Measurements from ENCODE around the gene TMEM18. TPM values are rescaled to one million over a fixed set of nuclear protein-coding genes. Genes with fewer than 3 reads are reported as not detected.
A peak's percentile ranks its signal among the peaks of the same experiment; 100 is the strongest.

Gene TMEM18
- polyA plus RNA-seq, 1 donor from 2014 or later, result 58.6 TPM

DNA sequence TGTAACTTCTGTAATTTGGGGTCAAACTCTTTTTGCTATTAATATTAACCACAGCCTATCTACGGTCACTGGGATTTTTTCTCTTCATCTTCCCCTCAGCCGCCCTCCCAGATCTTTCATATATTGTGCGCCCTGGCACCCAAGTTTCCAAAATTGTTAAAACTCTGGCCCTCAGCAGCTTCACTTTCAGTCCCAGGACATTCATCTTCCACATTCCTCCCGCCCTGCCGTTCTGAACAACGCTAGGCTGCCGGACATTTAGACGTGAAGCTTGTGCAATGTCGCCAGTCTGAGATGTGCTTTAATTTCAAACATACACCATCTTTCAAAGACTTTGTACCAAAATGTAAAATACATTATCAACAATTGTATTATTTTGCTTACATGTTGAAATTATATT is 1.8 kb upstream of the TMEM18 start:
- H4K20me1 ChIP-seq (ENCODE audit: insufficient read depth), result no peaks in the 10 kb centered on the region
- H3K9me2 ChIP-seq (ENCODE audit: insufficient read depth, low read length), result no peaks in the 10 kb centered on the region
- TF ChIP-seq MXI1 (conservative IDR thresholded peaks at IDR 0.05; ENCODE audit: poor library complexity, severe bottlenecking) (no peak), POLR2AphosphoS5 (IDR thresholded peaks at IDR 0.05) (no peak), EP300 (conservative IDR thresholded peaks at IDR 0.05; ENCODE audit: poor library complexity, severe bottlenecking) (no peak), EZH2 (IDR thresholded peaks at IDR 0.05; ENCODE audit: borderline replicate concordance, insufficient read depth, low read length, poor library complexity, severe bottlenecking) (no peak), SMC3 (conservative IDR thresholded peaks at IDR 0.05; ENCODE audit: poor library complexity) (no peak)
- H2AFZ ChIP-seq (ENCODE audit: low read depth, low read length), result no peak overlapping the region
- no peaks in the 10 kb centered on the region for H3K79me2 ChIP-seq (replicated peaks; ENCODE audit: insufficient read depth, low read length)
- H3K9me3 ChIP-seq (ENCODE audit: low read length), result no peaks in the 10 kb centered on the region
- H3F3A ChIP-seq (ENCODE audit: insufficient read depth, low read length, poor library complexity, severe bottlenecking), result no peaks in the 10 kb centered on the region
- H3K27ac ChIP-seq (ENCODE audit: low read length), result no peak overlapping the region
- H3K27me3 ChIP-seq (ENCODE audit: insufficient read depth, low read depth, low read length), result no peaks in the 10 kb centered on the region
- H3K36me3 ChIP-seq (ENCODE audit: insufficient read depth, low read length), result no peaks in the 10 kb centered on the region
- H3K4me3 ChIP-seq (ENCODE audit: low read length), result no peak overlapping the region
- H3K4me2 ChIP-seq (ENCODE audit: low read length), result no peak overlapping the region
- H3K9ac ChIP-seq (ENCODE audit: low read length), result no peak overlapping the region

DNA sequence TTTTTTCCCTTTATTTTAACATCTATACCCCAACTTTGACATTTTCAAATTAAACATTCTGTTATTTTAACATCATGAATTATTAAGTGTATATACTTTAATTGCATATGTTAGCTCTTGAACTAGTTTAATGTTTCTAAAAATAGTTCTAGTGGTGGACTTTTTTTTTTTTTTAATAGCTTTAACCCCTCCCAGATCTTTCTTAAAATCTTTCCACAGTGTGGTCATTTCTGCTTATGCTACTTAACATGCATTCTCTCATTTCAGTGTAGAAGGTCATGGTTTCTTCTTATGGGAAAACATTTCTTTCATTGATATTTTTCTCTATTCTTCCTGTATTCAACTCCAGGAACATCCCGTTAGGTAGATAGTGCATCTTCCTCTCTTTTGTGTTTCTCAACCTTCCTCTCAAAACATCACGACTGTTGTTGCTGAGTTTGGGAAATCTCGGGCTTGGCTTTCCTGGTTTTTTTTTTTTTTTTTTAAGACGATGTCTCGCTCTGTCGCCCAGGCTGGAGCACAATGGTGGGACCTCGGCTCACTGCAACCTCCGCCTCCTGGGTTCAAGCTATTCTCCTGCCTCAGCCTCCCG is 849 bp upstream of the TMEM18 start:
- Histone ChIP-seq H2AFZ (ENCODE audit: low read depth, low read length) (peak overlapping the region; percentile 83), H3K4me2 (ENCODE audit: low read length) (peak overlapping the region; percentile 43), H3K27ac (ENCODE audit: low read length) (peak overlapping the region; percentile 95), H3K9ac (ENCODE audit: low read length) (peak overlapping the region; percentile 97), H3K9me3 (ENCODE audit: low read length) (no peaks in the 10 kb centered on the region), H3K9me2 (ENCODE audit: insufficient read depth, low read length) (no peaks in the 10 kb centered on the region), H3K27me3 (ENCODE audit: insufficient read depth, low read depth, low read length) (no peaks in the 10 kb centered on the region), H3K79me2 (replicated peaks; ENCODE audit: insufficient read depth, low read length) (no peaks in the 10 kb centered on the region), H3K4me3 (ENCODE audit: low read length) (peak overlapping the region; percentile 84), H4K20me1 (ENCODE audit: insufficient read depth) (no peaks in the 10 kb centered on the region), H3K36me3 (ENCODE audit: insufficient read depth, low read length) (no peaks in the 10 kb centered on the region), H3F3A (ENCODE audit: insufficient read depth, low read length, poor library complexity, severe bottlenecking) (no peaks in the 10 kb centered on the region)
- TF ChIP-seq EP300 (conservative IDR thresholded peaks at IDR 0.05; ENCODE audit: poor library complexity, severe bottlenecking) (no peak), EZH2 (IDR thresholded peaks at IDR 0.05; ENCODE audit: borderline replicate concordance, insufficient read depth, low read length, poor library complexity, severe bottlenecking) (no peak), POLR2AphosphoS5 (IDR thresholded peaks at IDR 0.05) (no peak), RAD21 (conservative IDR thresholded peaks at IDR 0.05) (no peak), SMC3 (conservative IDR thresholded peaks at IDR 0.05; ENCODE audit: poor library complexity) (no peak), TAF1 (IDR thresholded peaks at IDR 0.05; ENCODE audit: low read depth) (no peak), MXI1 (conservative IDR thresholded peaks at IDR 0.05; ENCODE audit: poor library complexity, severe bottlenecking) (no peak)
- TF ChIP-seq, protein P1, sequence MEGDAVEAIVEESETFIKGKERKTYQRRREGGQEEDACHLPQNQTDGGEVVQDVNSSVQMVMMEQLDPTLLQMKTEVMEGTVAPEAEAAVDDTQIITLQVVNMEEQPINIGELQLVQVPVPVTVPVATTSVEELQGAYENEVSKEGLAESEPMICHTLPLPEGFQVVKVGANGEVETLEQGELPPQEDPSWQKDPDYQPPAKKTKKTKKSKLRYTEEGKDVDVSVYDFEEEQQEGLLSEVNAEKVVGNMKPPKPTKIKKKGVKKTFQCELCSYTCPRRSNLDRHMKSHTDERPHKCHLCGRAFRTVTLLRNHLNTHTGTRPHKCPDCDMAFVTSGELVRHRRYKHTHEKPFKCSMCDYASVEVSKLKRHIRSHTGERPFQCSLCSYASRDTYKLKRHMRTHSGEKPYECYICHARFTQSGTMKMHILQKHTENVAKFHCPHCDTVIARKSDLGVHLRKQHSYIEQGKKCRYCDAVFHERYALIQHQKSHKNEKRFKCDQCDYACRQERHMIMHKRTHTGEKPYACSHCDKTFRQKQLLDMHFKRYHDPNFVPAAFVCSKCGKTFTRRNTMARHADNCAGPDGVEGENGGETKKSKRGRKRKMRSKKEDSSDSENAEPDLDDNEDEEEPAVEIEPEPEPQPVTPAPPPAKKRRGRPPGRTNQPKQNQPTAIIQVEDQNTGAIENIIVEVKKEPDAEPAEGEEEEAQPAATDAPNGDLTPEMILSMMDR (IDR thresholded peaks at IDR 0.05; ENCODE audit: poor library complexity, severe bottlenecking), result no peak
- TF ChIP-seq, protein P2, sequence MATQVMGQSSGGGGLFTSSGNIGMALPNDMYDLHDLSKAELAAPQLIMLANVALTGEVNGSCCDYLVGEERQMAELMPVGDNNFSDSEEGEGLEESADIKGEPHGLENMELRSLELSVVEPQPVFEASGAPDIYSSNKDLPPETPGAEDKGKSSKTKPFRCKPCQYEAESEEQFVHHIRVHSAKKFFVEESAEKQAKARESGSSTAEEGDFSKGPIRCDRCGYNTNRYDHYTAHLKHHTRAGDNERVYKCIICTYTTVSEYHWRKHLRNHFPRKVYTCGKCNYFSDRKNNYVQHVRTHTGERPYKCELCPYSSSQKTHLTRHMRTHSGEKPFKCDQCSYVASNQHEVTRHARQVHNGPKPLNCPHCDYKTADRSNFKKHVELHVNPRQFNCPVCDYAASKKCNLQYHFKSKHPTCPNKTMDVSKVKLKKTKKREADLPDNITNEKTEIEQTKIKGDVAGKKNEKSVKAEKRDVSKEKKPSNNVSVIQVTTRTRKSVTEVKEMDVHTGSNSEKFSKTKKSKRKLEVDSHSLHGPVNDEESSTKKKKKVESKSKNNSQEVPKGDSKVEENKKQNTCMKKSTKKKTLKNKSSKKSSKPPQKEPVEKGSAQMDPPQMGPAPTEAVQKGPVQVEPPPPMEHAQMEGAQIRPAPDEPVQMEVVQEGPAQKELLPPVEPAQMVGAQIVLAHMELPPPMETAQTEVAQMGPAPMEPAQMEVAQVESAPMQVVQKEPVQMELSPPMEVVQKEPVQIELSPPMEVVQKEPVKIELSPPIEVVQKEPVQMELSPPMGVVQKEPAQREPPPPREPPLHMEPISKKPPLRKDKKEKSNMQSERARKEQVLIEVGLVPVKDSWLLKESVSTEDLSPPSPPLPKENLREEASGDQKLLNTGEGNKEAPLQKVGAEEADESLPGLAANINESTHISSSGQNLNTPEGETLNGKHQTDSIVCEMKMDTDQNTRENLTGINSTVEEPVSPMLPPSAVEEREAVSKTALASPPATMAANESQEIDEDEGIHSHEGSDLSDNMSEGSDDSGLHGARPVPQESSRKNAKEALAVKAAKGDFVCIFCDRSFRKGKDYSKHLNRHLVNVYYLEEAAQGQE (IDR thresholded peaks at IDR 0.05; ENCODE audit: borderline replicate concordance), result no peak

All from neural cell (in vitro differentiated cells).